B cell (primary cell): ENCODE data around the gene CDKAL1. TPM values are rescaled to one million over a fixed set of nuclear protein-coding genes. Genes with fewer than 3 reads are reported as not detected.

Source experiments
- ATAC-seq: fragments of 200-7000 bp; cut with Tn5 transposase; one replicate; pipeline ENCODE4 v1.10.0; 2021; ENCODE audit warnings: low read depth, mild to moderate bottlenecking, moderate number of reproducible peaks, moderate library complexity
- CTCF ChIA-PET: fragments of 350-600 bp; sonication (Branson Sonifier 250); formaldehyde crosslinking; loops from one replicate; lab custom pipeline; 2021; ENCODE audit warnings: antibody characterized with exemption, inconsistent platforms; lab: Charles Lee
- POLR2A ChIA-PET: fragments of 350-600 bp; sonication (Branson Sonifier 250); formaldehyde crosslinking; loops from one replicate; lab custom pipeline; 2021; ENCODE audit warnings: antibody characterized with exemption; lab: Charles Lee
- DNase-seq: peaks from one replicate; pipeline ENCODE4 v3.0.0; 2013
- H2AFZ ChIP-seq: 2 replicates; pipeline ENCODE4 v1.6.1; 2012; ENCODE audit warnings: mild to moderate bottlenecking, low read depth, low read length; ENCODE audit not compliant: insufficient read depth, poor library complexity, severe bottlenecking
- H3K27ac ChIP-seq, 2 donors: 1 replicate in 1 of 2; 2 replicates in 1 of 2; pipeline ENCODE4 v1.5.1; 2012 to 2013; ENCODE audit warnings: low read length in 2 of 2, mild to moderate bottlenecking in 2 of 2, moderate library complexity in 1 of 2
- H3K27me3 ChIP-seq, 4 experiments: fragments of 200-600 bp in 1 of 4; sonication (generic) in 1 of 4; replicated peaks in 1 of 4; 1 replicate in 2 of 4; 2 replicates in 2 of 4; pipeline versions ENCODE4 v1.6.1 to v1.7.0; 2013 to 2016; ENCODE audit warnings: low read length in 3 of 4, mild to moderate bottlenecking in 2 of 4, mixed read lengths in 1 of 4, moderate library complexity in 1 of 4; ENCODE audit not compliant: insufficient read depth in 4 of 4, control insufficient read depth in 3 of 4; ENCODE audit errors: control extremely low read depth in 1 of 4
- H3K36me3 ChIP-seq, 2 experiments: replicated peaks in 1 of 2; 1 replicate in 1 of 2; 2 replicates in 1 of 2; pipeline versions ENCODE4 v1.6.1 to v1.7.1; 2013; ENCODE audit warnings: low read length in 1 of 2; ENCODE audit not compliant: insufficient read depth in 2 of 2, control insufficient read depth in 1 of 2; ENCODE audit errors: control extremely low read depth in 1 of 2, extremely low read depth in 1 of 2
- H3K4me1 ChIP-seq, 2 donors: fragments of 200-600 bp in 1 of 2; sonication (generic) in 1 of 2; 1 replicate in 1 of 2; 2 replicates in 1 of 2; pipeline versions ENCODE4 v1.5.1 to v1.6.1; 2013 to 2017; ENCODE audit warnings: low read length in 2 of 2; ENCODE audit not compliant: control insufficient read depth in 2 of 2, insufficient read depth in 2 of 2
- H3K4me2 ChIP-seq: replicated peaks from 2 replicates; pipeline ENCODE3; 2012; ENCODE audit warnings: mild to moderate bottlenecking, low read depth, low read length; ENCODE audit not compliant: poor library complexity, severe bottlenecking
- H3K4me3 ChIP-seq, 5 experiments: fragments of 200-600 bp in 1 of 5; sonication (generic) in 1 of 5; 1 replicate in 3 of 5; 2 replicates in 2 of 5; pipeline versions ENCODE4 v1.5.1 to v1.7.0; 2011 to 2016; ENCODE audit warnings: low read length in 4 of 5, mild to moderate bottlenecking in 4 of 5, low read depth in 2 of 5, control low read depth in 1 of 5, moderate library complexity in 1 of 5; ENCODE audit not compliant: insufficient read depth in 1 of 5; ENCODE audit errors: control extremely low read depth in 1 of 5, extremely low read depth in 1 of 5
- H3K79me2 ChIP-seq: fragments of 200-600 bp; sonication (generic); one replicate; pipeline ENCODE4 v1.6.0; 2016; ENCODE audit warnings: low read length; ENCODE audit not compliant: control insufficient read depth, insufficient read depth
- H3K9ac ChIP-seq: fragments of 200-600 bp; sonication (generic); 2 replicates; pipeline ENCODE4 v1.6.1; 2017; ENCODE audit warnings: mild to moderate bottlenecking, low read length, moderate library complexity
- H3K9me3 ChIP-seq, 3 donors: one replicate each; pipeline versions ENCODE4 v1.6.1 to v1.7.1; 2013; ENCODE audit warnings: low read length in 2 of 3; ENCODE audit not compliant: control insufficient read depth in 2 of 3, insufficient read depth in 1 of 3; ENCODE audit errors: control extremely low read depth in 1 of 3
- H4K20me1 ChIP-seq: 2 replicates; pipeline ENCODE4 v1.6.0; 2012; ENCODE audit warnings: mild to moderate bottlenecking, low read length; ENCODE audit not compliant: insufficient read depth, control insufficient read depth, poor library complexity, severe bottlenecking
- H3K27ac Mint-ChIP-seq: one replicate; pipeline ENCODE4 v1.8.0; 2021; ENCODE audit warnings: mixed read lengths
- H3K27me3 Mint-ChIP-seq: one replicate; pipeline ENCODE4 v1.8.0; 2021; ENCODE audit warnings: mixed read lengths
- H3K4me1 Mint-ChIP-seq: one replicate; pipeline ENCODE4 v1.8.0; 2021; ENCODE audit warnings: mixed read lengths
- H3K4me3 Mint-ChIP-seq: one replicate; pipeline ENCODE4 v1.8.0; 2021; ENCODE audit warnings: mixed read lengths
- H3K9me3 Mint-ChIP-seq: one replicate; pipeline ENCODE4 v1.8.0; 2022; ENCODE audit warnings: mixed read lengths; ENCODE audit not compliant: insufficient read depth
- EZH2 ChIP-seq: IDR thresholded peaks from 2 replicates; pipeline ENCODE4 v1.6.1; 2012; ENCODE audit warnings: borderline replicate concordance, low read depth, mild to moderate bottlenecking, moderate library complexity, low read length; ENCODE audit not compliant: insufficient read depth, poor library complexity, severe bottlenecking
- WGBS: methylation state at CpG from one replicate; pipeline ENCODE4 v1.1.5; 2013; ENCODE audit warnings: missing lambda C conversion rate; ENCODE audit not compliant: insufficient coverage; 5-methylcytosine and 5-hydroxymethylcytosine counted together
- intact Hi-C: fragments of 100-400 bp; cut with micrococcal nuclease; formaldehyde crosslinking; loops from one replicate; pipeline ENCODE4 v1.10.0; 2022
- polyA plus RNA-seq: library from polyadenylated mRNA; depleted of rRNA; stranded (reverse); fragments of >200 nt; gene quantifications from 2 replicates; pipeline ENCODE4 v1.2.3, GENCODE V29; 2012
- total RNA-seq, 2 donors: library from RNA; stranded (reverse); fragments of 120-200 nt in 1 of 2; gene quantifications; 1 replicate in 1 of 2; 2 replicates in 1 of 2; pipeline versions ENCODE4 v1.2.3 to v1.2.4, GENCODE V29; 2013 to 2022
- TF ChIP-seq, protein P1 (sequence below): fragments of 200-600 bp; IDR thresholded peaks from one replicate; pipeline ENCODE4 v1.8.0; 2022; ENCODE audit warnings: antibody characterized with exemption, mild to moderate bottlenecking

Gene CDKAL1
- total and polyA plus RNA-seq, 2 donors (not counting 1 experiment from before 2014, with no cell fraction given) = 6.1 to 33.3 TPM

DNA sequence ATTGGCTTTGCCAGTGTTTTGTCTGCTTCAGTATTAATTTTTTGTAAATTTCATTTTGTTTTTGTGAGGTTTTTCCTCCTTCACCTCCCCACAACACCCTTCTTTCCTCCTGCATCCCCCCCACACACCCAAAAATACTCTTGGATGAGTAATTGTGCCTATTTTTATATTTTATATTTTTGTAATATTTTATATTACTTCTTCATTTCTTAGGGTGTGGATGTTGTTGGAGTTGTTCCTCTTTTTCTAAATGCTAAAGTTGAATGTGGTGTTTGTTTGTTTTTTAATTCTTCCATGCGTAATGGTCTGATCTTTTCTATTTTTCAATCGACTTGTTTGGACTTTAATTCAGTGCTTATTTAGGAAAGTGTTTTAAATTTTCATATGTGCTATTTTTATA, 638.8 kb downstream of the CDKAL1 start:
- no peaks in the 10 kb centered on the region for H3K27me3 ChIP-seq
- intact Hi-C loops = no loop called here
- Mint-ChIP-seq H3K27me3 (no peaks in the 10 kb centered on the region), H3K9me3 (no peaks in the 10 kb centered on the region), H3K4me3 (no peak overlapping the region), H3K4me1 (peaks cover 15% of the 10 kb centered on the region), H3K27ac (no peak overlapping the region)
- H3K9me3 ChIP-seq = peaks cover 0 to 4% (median 0%) of the 10 kb centered on the region in 3 donors
- POLR2A ChIA-PET = no interaction called here
- DNase-seq = no peak
- peaks cover 7 to 8% of the 10 kb centered on the region in 2 donors for H3K4me1 ChIP-seq
- H3K79me2 ChIP-seq = no peaks in the 10 kb centered on the region
- H3K36me3 ChIP-seq = no peaks in the 10 kb centered on the region
- TF ChIP-seq, protein P1, sequence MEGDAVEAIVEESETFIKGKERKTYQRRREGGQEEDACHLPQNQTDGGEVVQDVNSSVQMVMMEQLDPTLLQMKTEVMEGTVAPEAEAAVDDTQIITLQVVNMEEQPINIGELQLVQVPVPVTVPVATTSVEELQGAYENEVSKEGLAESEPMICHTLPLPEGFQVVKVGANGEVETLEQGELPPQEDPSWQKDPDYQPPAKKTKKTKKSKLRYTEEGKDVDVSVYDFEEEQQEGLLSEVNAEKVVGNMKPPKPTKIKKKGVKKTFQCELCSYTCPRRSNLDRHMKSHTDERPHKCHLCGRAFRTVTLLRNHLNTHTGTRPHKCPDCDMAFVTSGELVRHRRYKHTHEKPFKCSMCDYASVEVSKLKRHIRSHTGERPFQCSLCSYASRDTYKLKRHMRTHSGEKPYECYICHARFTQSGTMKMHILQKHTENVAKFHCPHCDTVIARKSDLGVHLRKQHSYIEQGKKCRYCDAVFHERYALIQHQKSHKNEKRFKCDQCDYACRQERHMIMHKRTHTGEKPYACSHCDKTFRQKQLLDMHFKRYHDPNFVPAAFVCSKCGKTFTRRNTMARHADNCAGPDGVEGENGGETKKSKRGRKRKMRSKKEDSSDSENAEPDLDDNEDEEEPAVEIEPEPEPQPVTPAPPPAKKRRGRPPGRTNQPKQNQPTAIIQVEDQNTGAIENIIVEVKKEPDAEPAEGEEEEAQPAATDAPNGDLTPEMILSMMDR = no peak
- TF ChIP-seq EZH2 = no peak
- H2AFZ ChIP-seq = no peak overlapping the region
- WGBS = no CpG with 5 or more reads among the region's 2 CpGs
- no peak for ATAC-seq
- no peak overlapping the region for H3K4me3 ChIP-seq
- CTCF ChIA-PET = no interaction called here
- H4K20me1 ChIP-seq = no peaks in the 10 kb centered on the region
- peak overlapping the region; percentile 33 for H3K4me2 ChIP-seq
- H3K27ac ChIP-seq = no peak overlapping the region
- H3K9ac ChIP-seq = no peak overlapping the region

DNA sequence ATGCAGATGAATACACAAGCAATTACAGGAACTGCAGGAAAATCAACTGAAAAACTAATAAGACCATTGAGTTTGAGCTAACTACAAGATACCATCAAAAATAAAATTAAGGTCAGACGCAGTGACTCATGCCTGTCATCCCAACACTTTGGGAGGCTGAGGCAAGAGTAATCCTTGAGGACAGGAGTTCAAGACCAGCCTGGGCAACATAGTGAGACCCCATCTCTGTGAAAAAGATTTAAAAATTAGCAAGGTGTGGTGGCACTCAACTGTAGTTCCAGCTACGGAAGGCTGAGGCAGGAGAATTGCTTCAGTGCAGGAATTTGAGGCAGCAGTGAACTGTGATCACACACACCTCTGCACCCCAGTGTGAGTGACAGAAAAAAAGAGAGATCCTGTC, 639.4 kb downstream of the CDKAL1 start:
- H3K4me1 Mint-ChIP-seq = peaks cover 15% of the 10 kb centered on the region
- intact Hi-C loops = no loop called here
- CTCF ChIA-PET = no interaction called here
- WGBS = no CpG with 5 or more reads among the region's 2 CpGs
- H3K4me3 Mint-ChIP-seq = no peak overlapping the region
- no peak overlapping the region for H3K27ac Mint-ChIP-seq
- H3K27me3 ChIP-seq = no peaks in the 10 kb centered on the region
- ATAC-seq (no peak), DNase-seq (no peak)
- peaks cover 7 to 8% of the 10 kb centered on the region in 2 donors for H3K4me1 ChIP-seq
- peaks cover 0 to 4% (median 0%) of the 10 kb centered on the region in 3 donors for H3K9me3 ChIP-seq
- no peaks in the 10 kb centered on the region for H3K27me3 Mint-ChIP-seq
- no peaks in the 10 kb centered on the region for H3K36me3 ChIP-seq
- H2AFZ ChIP-seq = no peak overlapping the region
- H3K4me2 ChIP-seq = no peak overlapping the region
- H4K20me1 ChIP-seq = no peaks in the 10 kb centered on the region
- H3K79me2 ChIP-seq = no peaks in the 10 kb centered on the region
- H3K27ac ChIP-seq = no peak overlapping the region
- POLR2A ChIA-PET = no interaction called here
- H3K9ac ChIP-seq = no peak overlapping the region
- no peak overlapping the region for H3K4me3 ChIP-seq
- H3K9me3 Mint-ChIP-seq = no peaks in the 10 kb centered on the region
- no peak for TF ChIP-seq EZH2
- TF ChIP-seq, protein P1 = no peak
